Retinal pigment epithelial cell (primary cell): ENCODE measurements around the gene ERC2.
A peak's percentile ranks its signal among the peaks of the same experiment; 100 is the strongest.
"Not testable (repeated sequence)": the region's sequence is repeated elsewhere in the genome, so short reads cannot be mapped to it uniquely, and the experiment has no call there.

Experiments used
- DNase-seq: peaks from one replicate; pipeline ENCODE4 v3.0.0-alpha.2; 2010; ENCODE audit warnings: low read depth
- H3K4me3 ChIP-seq: 2 replicates; pipeline ENCODE4 v1.5.1; 2011; ENCODE audit warnings: mild to moderate bottlenecking, low read length, control low read depth, moderate library complexity
- CTCF ChIP-seq: conservative IDR thresholded peaks from 2 replicates; pipeline ENCODE4 v1.5.1; 2011; ENCODE audit warnings: low read depth, low read length, control low read depth, inconsistent platforms

ERC2 gene

GRCh38 chr3:55852326-55852725, 615.9 kb downstream of the ERC2 start:
- TF ChIP-seq CTCF: no peak
- no peak overlapping the region for H3K4me3 ChIP-seq
- no peak for DNase-seq

- no peak for TF ChIP-seq CTCF
Observed at GRCh38 chr3:55842204-55842603, 626.1 kb downstream of the ERC2 start.

GRCh38 chr3:55831876-55832275, 636.4 kb downstream of the ERC2 start:
- DNase-seq, H3K4me3 ChIP-seq: not testable (repeated sequence)

More at GRCh38 chr3:55842204-55842603, 626.1 kb downstream of the ERC2 start:
- no peak overlapping the region for H3K4me3 ChIP-seq
- no peak for DNase-seq

GRCh38 chr3:55828712-55829111, 639.6 kb downstream of the ERC2 start:
- H3K4me3 ChIP-seq: no peak overlapping the region
- DNase-seq: peak; percentile 15
- TF ChIP-seq CTCF: no peak

- no peak for DNase-seq
- no peak for TF ChIP-seq CTCF
- H3K4me3 ChIP-seq: no peak overlapping the region
Observed at GRCh38 chr3:55827786-55828185, 640.5 kb downstream of the ERC2 start.

- no peak for TF ChIP-seq CTCF
- no peak overlapping the region for H3K4me3 ChIP-seq
- DNase-seq: peak; percentile 48
Observed at GRCh38 chr3:55826731-55827496, 641.4 kb downstream of the ERC2 start.

- no peak for TF ChIP-seq CTCF
- H3K4me3 ChIP-seq: no peak overlapping the region
- DNase-seq: no peak
Observed at GRCh38 chr3:55826097-55826496, 642.2 kb downstream of the ERC2 start.
